Body of pancreas (tissue), 4 donors: Measurements from ENCODE around the gene LRIT1. TPM values are rescaled to one million over a fixed set of nuclear protein-coding genes. Genes with fewer than 3 reads are reported as not detected.

Experiments used
- ATAC-seq: fragments of 150-250 bp; one replicate; pipeline ENCODE4 v1.9.1; 2016
- DNase-seq, 4 donors: peaks; one replicate each; pipeline ENCODE4 v3.0.0-alpha.2; 2019
- H3K27ac ChIP-seq, 4 donors: fragments of 200-600 bp; sonication (generic); 1 replicate in 3 of 4; 2 replicates in 1 of 4; pipeline versions ENCODE4 v1.5.1 to v1.6.1; 2016 to 2019; ENCODE audit warnings: mild to moderate bottlenecking in 1 of 4, mixed read lengths in 1 of 4, moderate library complexity in 1 of 4
- H3K27me3 ChIP-seq, 2 donors: fragments of 200-600 bp; sonication (generic); one replicate each; pipeline ENCODE4 v1.6.0; 2016; ENCODE audit warnings: mild to moderate bottlenecking in 1 of 2
- H3K36me3 ChIP-seq, 2 donors: fragments of 200-600 bp; sonication (generic); replicated peaks in 1 of 2; 2 replicates each; pipeline ENCODE4 v1.5.1; 2016; ENCODE audit warnings: low read depth in 2 of 2; ENCODE audit not compliant: insufficient read depth in 1 of 2
- H3K4me1 ChIP-seq: fragments of 200-600 bp; sonication (generic); one replicate; pipeline ENCODE4 v1.6.0; 2016
- H3K4me3 ChIP-seq, 2 donors: fragments of 200-600 bp; sonication (generic); 1 replicate in 1 of 2; 2 replicates in 1 of 2; pipeline ENCODE4 v1.5.1; 2016 to 2019
- H3K9me3 ChIP-seq, 3 donors: fragments of 200-600 bp; sonication (generic); 1 replicate in 2 of 3; 2 replicates in 1 of 3; pipeline ENCODE4 v1.5.1; 2016
- POLR2A ChIP-seq, 3 donors: fragments of 450-650 bp; IDR thresholded peaks; one replicate each; pipeline ENCODE4 v1.6.1; 2016; ENCODE audit warnings: antibody characterized with exemption in 3 of 3, mild to moderate bottlenecking in 2 of 3
- WGBS, 2 donors: methylation state at CpG; one replicate each; pipeline ENCODE4 v1.1.5; 2017; 5-methylcytosine and 5-hydroxymethylcytosine counted together
- intact Hi-C: fragments of 100-400 bp; cut with DNase I; formaldehyde crosslinking; loops from one replicate; pipeline ENCODE4 v1.15.1; 2023
- total RNA-seq, 2 donors: library from RNA; depleted of rRNA; stranded (reverse); fragments of >200 nt; gene quantifications; one replicate each; pipeline ENCODE4 v1.1.0, GENCODE V29; 2016
- TF ChIP-seq, protein P1 (sequence below), 7 experiments: fragments of 450-650 bp in 4 of 7; fragments of 200-600 bp in 3 of 7; sonication (generic) in 3 of 7; IDR thresholded peaks; one replicate each; pipeline ENCODE4 v1.5.1; 2016 to 2019; ENCODE audit warnings: antibody characterized with exemption in 7 of 7

LRIT1 gene
- total RNA-seq, 2 donors from 2014 or later: not detected

DNA sequence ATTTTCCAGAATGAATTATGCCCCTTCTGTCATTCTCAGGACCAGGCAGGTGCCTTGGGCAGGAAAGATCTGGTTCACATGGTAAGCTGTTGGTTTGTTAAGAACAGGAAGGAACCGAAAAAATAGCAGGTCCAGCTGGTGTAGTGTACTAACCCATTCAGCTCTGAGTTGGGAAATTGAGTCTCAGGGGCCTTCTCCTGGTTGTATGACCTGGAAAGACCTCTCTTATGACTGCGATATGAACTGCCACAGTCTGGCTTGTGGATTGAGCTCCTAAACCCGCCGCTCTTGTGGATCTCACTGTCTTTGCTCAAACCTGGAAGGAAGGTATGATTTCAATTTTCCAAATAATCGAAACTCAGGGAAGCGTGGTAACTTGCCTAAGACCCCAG, 4.5 kb downstream of the LRIT1 start:
- TF ChIP-seq POLR2A (IDR thresholded peaks at IDR 0.05): no peak
- TF ChIP-seq, protein P1, sequence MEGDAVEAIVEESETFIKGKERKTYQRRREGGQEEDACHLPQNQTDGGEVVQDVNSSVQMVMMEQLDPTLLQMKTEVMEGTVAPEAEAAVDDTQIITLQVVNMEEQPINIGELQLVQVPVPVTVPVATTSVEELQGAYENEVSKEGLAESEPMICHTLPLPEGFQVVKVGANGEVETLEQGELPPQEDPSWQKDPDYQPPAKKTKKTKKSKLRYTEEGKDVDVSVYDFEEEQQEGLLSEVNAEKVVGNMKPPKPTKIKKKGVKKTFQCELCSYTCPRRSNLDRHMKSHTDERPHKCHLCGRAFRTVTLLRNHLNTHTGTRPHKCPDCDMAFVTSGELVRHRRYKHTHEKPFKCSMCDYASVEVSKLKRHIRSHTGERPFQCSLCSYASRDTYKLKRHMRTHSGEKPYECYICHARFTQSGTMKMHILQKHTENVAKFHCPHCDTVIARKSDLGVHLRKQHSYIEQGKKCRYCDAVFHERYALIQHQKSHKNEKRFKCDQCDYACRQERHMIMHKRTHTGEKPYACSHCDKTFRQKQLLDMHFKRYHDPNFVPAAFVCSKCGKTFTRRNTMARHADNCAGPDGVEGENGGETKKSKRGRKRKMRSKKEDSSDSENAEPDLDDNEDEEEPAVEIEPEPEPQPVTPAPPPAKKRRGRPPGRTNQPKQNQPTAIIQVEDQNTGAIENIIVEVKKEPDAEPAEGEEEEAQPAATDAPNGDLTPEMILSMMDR (IDR thresholded peaks at IDR 0.05): no peak
- Histone ChIP-seq H3K4me3 (no peak overlapping the region), H3K27ac (no peak overlapping the region), H3K27me3 (peaks cover 0 to 6% of the 10 kb centered on the region in 2 donors), H3K4me1 (no peaks in the 10 kb centered on the region), H3K36me3 (no peaks in the 10 kb centered on the region), H3K9me3 (no peaks in the 10 kb centered on the region)
- intact Hi-C loops: no loop called here
- no peak for ATAC-seq
- DNase-seq: no peak
- WGBS, 2 donors: 75 to 84% methylated on average over 5 to 6 of the region's 6 CpGs

DNA sequence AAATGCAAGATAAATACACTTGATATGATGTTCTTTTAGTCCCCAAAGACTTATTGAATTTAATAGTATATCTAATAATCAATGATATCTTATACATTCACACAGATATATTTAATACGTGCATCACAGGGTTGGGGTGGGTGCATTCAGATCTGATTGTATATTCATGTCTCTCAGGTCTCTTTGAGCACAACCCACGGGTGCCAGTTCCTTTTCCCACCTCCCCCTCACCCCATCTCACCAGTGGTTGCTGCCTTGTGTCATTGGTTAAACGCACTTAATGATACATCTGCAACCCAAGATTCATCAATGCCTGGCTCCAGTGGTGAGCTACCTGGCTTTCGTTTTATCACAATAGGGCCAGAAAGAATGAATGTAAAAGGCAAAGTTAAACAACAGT, 6.2 kb downstream of the LRIT1 start:
- WGBS, 2 donors: 53 to 64% methylated on average over 4 of the region's 4 CpGs
- Histone ChIP-seq H3K4me3 (no peak overlapping the region), H3K36me3 (no peaks in the 10 kb centered on the region), H3K27me3 (peaks cover 0 to 6% of the 10 kb centered on the region in 2 donors), H3K27ac (no peak overlapping the region), H3K4me1 (no peaks in the 10 kb centered on the region), H3K9me3 (no peaks in the 10 kb centered on the region)
- intact Hi-C loops: no loop called here
- TF ChIP-seq POLR2A (IDR thresholded peaks at IDR 0.05): no peak
- TF ChIP-seq, protein P1 (IDR thresholded peaks at IDR 0.05): no peak
- no peak for ATAC-seq
- DNase-seq: no peak

DNA sequence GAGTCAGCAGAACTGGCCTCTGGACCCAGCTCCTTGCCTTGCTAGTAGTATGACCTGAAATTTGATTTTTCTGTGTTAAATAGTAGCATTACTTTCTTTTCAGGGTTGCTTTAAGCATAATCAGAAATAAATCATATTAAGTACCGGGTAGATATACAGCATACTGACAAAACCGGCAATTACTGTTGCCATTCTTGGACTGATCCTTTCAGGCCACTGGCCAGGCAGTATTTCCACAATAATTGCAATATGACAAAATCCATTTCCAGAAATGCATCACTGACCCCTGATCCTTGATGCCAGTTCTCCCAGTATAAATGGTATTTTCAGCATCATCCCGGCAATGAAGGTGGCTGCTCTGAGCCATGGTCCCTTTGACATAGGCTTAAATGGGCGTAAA, 6.9 kb downstream of the LRIT1 start:
- 63 to 89% methylated on average over 4 of the region's 4 CpGs for WGBS, 2 donors
- ATAC-seq: no peak

DNA sequence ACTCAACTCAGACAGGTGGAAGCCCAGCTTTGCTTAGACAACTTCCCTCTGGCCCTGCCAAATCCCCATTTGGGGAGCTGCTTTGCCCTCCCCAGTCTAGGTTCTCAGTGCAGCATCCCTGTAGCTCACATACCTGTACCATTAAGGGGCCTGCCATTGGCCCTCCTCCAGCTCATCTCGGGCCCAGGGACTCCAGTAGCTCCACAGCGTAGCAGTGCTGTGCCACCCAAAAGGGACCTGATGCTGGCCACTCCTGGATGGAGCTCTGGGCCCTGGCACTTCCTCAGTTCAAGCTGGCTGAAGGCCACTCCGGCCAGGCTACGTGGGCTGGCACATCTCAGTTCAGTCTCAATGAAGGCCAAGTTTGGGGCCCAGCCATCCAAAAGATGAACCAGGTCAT, 7.4 kb downstream of the LRIT1 start:
- ATAC-seq (no peak), DNase-seq (no peak)
- no peaks in the 10 kb centered on the region for H3K36me3 ChIP-seq
- peaks cover 0 to 6% of the 10 kb centered on the region in 2 donors for H3K27me3 ChIP-seq
- 68 to 75% methylated on average over 2 to 4 of the region's 4 CpGs for WGBS, 2 donors
- intact Hi-C loops: no loop called here
- H3K9me3 ChIP-seq: no peaks in the 10 kb centered on the region
- H3K4me1 ChIP-seq: no peaks in the 10 kb centered on the region
- no peak overlapping the region for H3K4me3 ChIP-seq
- no peak overlapping the region for H3K27ac ChIP-seq
- TF ChIP-seq, protein P1 (IDR thresholded peaks at IDR 0.05): no peak
- TF ChIP-seq POLR2A (IDR thresholded peaks at IDR 0.05): no peak

More for the DNA sequence above, 6.9 kb downstream of the LRIT1 start:
- Histone ChIP-seq H3K36me3 (no peaks in the 10 kb centered on the region), H3K27me3 (peaks cover 0 to 6% of the 10 kb centered on the region in 2 donors), H3K27ac (no peak overlapping the region), H3K4me3 (no peak overlapping the region), H3K9me3 (no peaks in the 10 kb centered on the region), H3K4me1 (no peaks in the 10 kb centered on the region)
- TF ChIP-seq, protein P1 (IDR thresholded peaks at IDR 0.05): no peak
- no peak for TF ChIP-seq POLR2A (IDR thresholded peaks at IDR 0.05)
- DNase-seq: no peak
- intact Hi-C loops: no loop called here

DNA sequence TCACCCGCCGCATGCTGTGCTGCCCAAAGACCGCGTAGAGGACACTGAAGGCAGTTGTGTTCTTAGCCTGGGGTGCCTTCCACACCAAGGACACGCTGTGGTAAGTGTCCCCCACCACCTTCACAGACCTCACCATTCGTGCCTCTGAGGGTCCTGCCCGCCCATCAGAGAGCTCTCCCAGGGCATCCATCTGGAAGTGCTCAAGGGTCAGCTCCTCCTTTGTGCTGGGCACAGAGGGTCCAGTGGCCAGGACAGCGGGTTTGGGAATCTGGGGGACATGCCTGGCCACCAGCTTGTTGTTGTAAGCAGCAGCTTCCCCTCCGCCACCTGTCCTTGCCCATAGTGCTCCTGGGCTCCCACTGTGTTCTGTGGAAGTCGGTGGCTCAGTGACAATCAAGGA, 9.0 kb downstream of the LRIT1 start:
- no peaks in the 10 kb centered on the region for H3K36me3 ChIP-seq
- ATAC-seq (no peak), DNase-seq (no peak)
- WGBS, 2 donors: 69 to 74% methylated on average over 4 to 10 of the region's 10 CpGs
- H3K27ac ChIP-seq: no peak overlapping the region
- H3K4me3 ChIP-seq: no peak overlapping the region
- H3K4me1 ChIP-seq: no peaks in the 10 kb centered on the region
- peaks cover 0 to 6% of the 10 kb centered on the region in 2 donors for H3K27me3 ChIP-seq
- TF ChIP-seq, protein P1 (IDR thresholded peaks at IDR 0.05): no peak
- TF ChIP-seq POLR2A (IDR thresholded peaks at IDR 0.05): no peak
- no peaks in the 10 kb centered on the region for H3K9me3 ChIP-seq
- intact Hi-C loops: no loop called here
